Trophoblast cell (in vitro differentiated cells and primary cell): ENCODE measurements around the gene RTN4RL1.

ENCODE experiments used
- DNase-seq, 2 donors: peaks; one replicate each; pipeline ENCODE4 v3.0.0-alpha.2; 2016
- H2AFZ ChIP-seq: 2 replicates; pipeline ENCODE4 v1.6.1; 2013; ENCODE audit warnings: low read length, moderate library complexity, mild to moderate bottlenecking; ENCODE audit not compliant: insufficient read depth, poor library complexity
- H2AK5ac ChIP-seq: 2 replicates; pipeline ENCODE4 v1.6.1; 2013; ENCODE audit warnings: mild to moderate bottlenecking, low read length
- H2BK120ac ChIP-seq: 2 replicates; pipeline ENCODE4 v1.6.1; 2013; ENCODE audit warnings: low read length, mild to moderate bottlenecking, moderate library complexity; ENCODE audit not compliant: insufficient read depth, poor library complexity
- H2BK12ac ChIP-seq: 2 replicates; pipeline ENCODE4 v1.6.1; 2013; ENCODE audit warnings: mild to moderate bottlenecking, low read length, moderate library complexity
- H2BK5ac ChIP-seq: 2 replicates; pipeline ENCODE4 v1.6.1; 2013; ENCODE audit warnings: low read length, low read depth, moderate library complexity, mild to moderate bottlenecking; ENCODE audit not compliant: poor library complexity
- H3K14ac ChIP-seq: 2 replicates; pipeline ENCODE4 v1.6.1; 2013; ENCODE audit warnings: mild to moderate bottlenecking, low read length
- H3K18ac ChIP-seq: 2 replicates; pipeline ENCODE4 v1.6.1; 2013; ENCODE audit warnings: mild to moderate bottlenecking, low read length
- H3K23ac ChIP-seq: 2 replicates; pipeline ENCODE4 v1.6.1; 2013; ENCODE audit warnings: low read length
- H3K27ac ChIP-seq: 2 replicates; pipeline ENCODE4 v1.5.1; 2013; ENCODE audit warnings: low read depth, mild to moderate bottlenecking, inconsistent platforms, low read length, moderate library complexity
- H3K27me3 ChIP-seq: 2 replicates; pipeline ENCODE4 v1.6.1; 2013; ENCODE audit warnings: inconsistent platforms, mild to moderate bottlenecking, low read length, moderate library complexity; ENCODE audit not compliant: insufficient read depth
- H3K36me3 ChIP-seq, 2 experiments: 1 replicate in 1 of 2; 2 replicates in 1 of 2; pipeline ENCODE4 v1.6.1; 2013; ENCODE audit warnings: low read length in 2 of 2, mild to moderate bottlenecking in 2 of 2, moderate library complexity in 1 of 2; ENCODE audit not compliant: insufficient read depth in 2 of 2, control insufficient read depth in 1 of 2
- H3K4ac ChIP-seq: 2 replicates; pipeline ENCODE4 v1.6.1; 2013; ENCODE audit warnings: low read depth, mild to moderate bottlenecking, low read length, moderate library complexity
- H3K4me1 ChIP-seq, 2 experiments: 1 replicate in 1 of 2; 2 replicates in 1 of 2; pipeline ENCODE4 v1.6.1; 2013; ENCODE audit warnings: low read length in 2 of 2, mild to moderate bottlenecking in 2 of 2, moderate library complexity in 1 of 2; ENCODE audit not compliant: insufficient read depth in 2 of 2, control insufficient read depth in 1 of 2
- H3K4me2 ChIP-seq: 2 replicates; pipeline ENCODE4 v1.6.1; 2013; ENCODE audit warnings: inconsistent platforms, mild to moderate bottlenecking, low read length, moderate library complexity
- H3K4me3 ChIP-seq: 2 replicates; pipeline ENCODE4 v1.5.1; 2013; ENCODE audit warnings: mild to moderate bottlenecking, low read depth, low read length, inconsistent platforms
- H3K79me1 ChIP-seq: one replicate; pipeline ENCODE4 v1.6.1; 2013; ENCODE audit warnings: low read length
- H3K79me2 ChIP-seq: 2 replicates; pipeline ENCODE4 v1.6.1; 2013; ENCODE audit warnings: low read length, mild to moderate bottlenecking; ENCODE audit not compliant: control insufficient read depth, insufficient read depth, poor library complexity
- H3K9ac ChIP-seq: 2 replicates; pipeline ENCODE4 v1.6.1; 2013; ENCODE audit warnings: mild to moderate bottlenecking, low read length
- H3K9me3 ChIP-seq: 2 replicates; pipeline ENCODE4 v1.6.1; 2013; ENCODE audit warnings: low read depth, mild to moderate bottlenecking, control low read depth, inconsistent platforms, low read length; ENCODE audit not compliant: insufficient read depth
- H4K12ac ChIP-seq: 2 replicates; pipeline ENCODE4 v1.6.1; 2013; ENCODE audit warnings: low read depth, mild to moderate bottlenecking, low read length, moderate library complexity
- H4K8ac ChIP-seq: 2 replicates; pipeline ENCODE4 v1.6.1; 2013; ENCODE audit warnings: low read depth, mild to moderate bottlenecking, low read length, moderate library complexity
- H4K91ac ChIP-seq: one replicate; pipeline ENCODE4 v1.6.1; 2013; ENCODE audit warnings: low read depth, mild to moderate bottlenecking, low read length, moderate library complexity
- WGBS: extraction: QIAGEN DNeasy Blood & Tissue Kit; methylation state at CpG from one replicate; pipeline ENCODE4 v1.1.7; 2013; ENCODE audit warnings: missing lambda C conversion rate; ENCODE audit not compliant: insufficient read length, insufficient coverage; ENCODE audit errors: extremely low coverage; 5-methylcytosine and 5-hydroxymethylcytosine counted together

RTN4RL1 gene

GRCh38 chr17:1956134-1956533 lies 69.0 kb downstream of the RTN4RL1 start:
- no CpG with 5 or more reads among the region's 13 CpGs for WGBS
- peaks cover 0 to 2% of the 10 kb centered on the region in 2 experiments for H3K4me1 ChIP-seq
- no peak overlapping the region for H2BK5ac ChIP-seq
- no peak for DNase-seq
- no peak overlapping the region for H3K4me2 ChIP-seq
- H3K4me3 ChIP-seq: no peak overlapping the region
- H4K91ac ChIP-seq: no peak overlapping the region
- H3K79me2 ChIP-seq: no peaks in the 10 kb centered on the region
- no peak overlapping the region for H2AFZ ChIP-seq
- H3K23ac ChIP-seq: no peak overlapping the region
- H3K9me3 ChIP-seq: peaks cover 2% of the 10 kb centered on the region
- no peak overlapping the region for H3K4ac ChIP-seq
- H3K9ac ChIP-seq: no peak overlapping the region
- H3K79me1 ChIP-seq: no peaks in the 10 kb centered on the region
- no peak overlapping the region for H4K12ac ChIP-seq
- no peak overlapping the region for H2BK12ac ChIP-seq
- no peak overlapping the region for H3K14ac ChIP-seq
- no peak overlapping the region for H4K8ac ChIP-seq
- H3K18ac ChIP-seq: no peak overlapping the region
- no peak overlapping the region for H2BK120ac ChIP-seq
- H3K36me3 ChIP-seq: no peaks in the 10 kb centered on the region
- no peak overlapping the region for H2AK5ac ChIP-seq
- no peaks in the 10 kb centered on the region for H3K27me3 ChIP-seq
- no peak overlapping the region for H3K27ac ChIP-seq

GRCh38 chr17:1953831-1954230 lies 71.3 kb downstream of the RTN4RL1 start:
- H3K4ac ChIP-seq: no peak overlapping the region

GRCh38 chr17:1951920-1952319 lies 73.2 kb downstream of the RTN4RL1 start:
- Histone ChIP-seq H3K4ac (no peak overlapping the region), H2BK12ac (no peak overlapping the region), H3K36me3 (peaks cover 0 to 2% of the 10 kb centered on the region in 2 experiments), H3K14ac (no peak overlapping the region), H3K9ac (no peak overlapping the region), H4K12ac (no peak overlapping the region), H3K9me3 (peaks cover 2% of the 10 kb centered on the region), H2AFZ (no peak overlapping the region), H3K4me1 (no peaks in the 10 kb centered on the region), H3K4me2 (no peak overlapping the region), H2BK5ac (no peak overlapping the region), H3K4me3 (no peak overlapping the region), H3K79me1 (no peaks in the 10 kb centered on the region), H3K18ac (no peak overlapping the region), H3K27me3 (no peaks in the 10 kb centered on the region), H3K79me2 (no peaks in the 10 kb centered on the region), H4K8ac (no peak overlapping the region), H3K27ac (no peak overlapping the region), H4K91ac (no peak overlapping the region), H2AK5ac (no peak overlapping the region), H3K23ac (no peak overlapping the region), H2BK120ac (no peak overlapping the region)
- no CpG with 5 or more reads among the region's 12 CpGs for WGBS
- no peak for DNase-seq

More at GRCh38 chr17:1953831-1954230, 71.3 kb downstream of the RTN4RL1 start:
- Histone ChIP-seq H3K36me3 (no peaks in the 10 kb centered on the region), H3K4me2 (no peak overlapping the region), H4K12ac (no peak overlapping the region), H2BK5ac (no peak overlapping the region), H4K8ac (no peak overlapping the region), H3K27ac (no peak overlapping the region), H2AK5ac (no peak overlapping the region), H3K9ac (no peak overlapping the region), H3K23ac (no peak overlapping the region), H3K18ac (no peak overlapping the region), H3K27me3 (no peaks in the 10 kb centered on the region), H3K4me1 (peaks cover 0 to 2% of the 10 kb centered on the region in 2 experiments), H3K79me2 (no peaks in the 10 kb centered on the region), H2AFZ (no peak overlapping the region), H2BK12ac (no peak overlapping the region), H4K91ac (no peak overlapping the region), H3K4me3 (no peak overlapping the region), H3K79me1 (no peaks in the 10 kb centered on the region), H2BK120ac (no peak overlapping the region), H3K9me3 (peaks cover 2% of the 10 kb centered on the region), H3K14ac (no peak overlapping the region)
- no CpG with 5 or more reads among the region's 5 CpGs for WGBS
- no peak for DNase-seq

- Histone ChIP-seq H3K18ac (no peak overlapping the region), H3K36me3 (peaks cover 0 to 2% of the 10 kb centered on the region in 2 experiments)
These were observed 75.4 kb downstream of the RTN4RL1 start for GRCh38 chr17:1949754-1950153.

More at GRCh38 chr17:1949754-1950153, 75.4 kb downstream of the RTN4RL1 start:
- H3K9me3 ChIP-seq: peaks cover 3% of the 10 kb centered on the region
- H2AFZ ChIP-seq: no peak overlapping the region
- H3K27me3 ChIP-seq: no peaks in the 10 kb centered on the region
- no peak overlapping the region for H3K4me3 ChIP-seq
- no peaks in the 10 kb centered on the region for H3K79me1 ChIP-seq
- H2BK5ac ChIP-seq: no peak overlapping the region
- no peak overlapping the region for H4K91ac ChIP-seq
- DNase-seq: no peak
- H3K14ac ChIP-seq: no peak overlapping the region
- no peak overlapping the region for H2BK120ac ChIP-seq
- H4K12ac ChIP-seq: no peak overlapping the region
- no peak overlapping the region for H3K23ac ChIP-seq
- WGBS: no CpG with 5 or more reads among the region's 5 CpGs
- H3K27ac ChIP-seq: no peak overlapping the region
- no peak overlapping the region for H3K9ac ChIP-seq
- no peaks in the 10 kb centered on the region for H3K4me1 ChIP-seq
- H4K8ac ChIP-seq: no peak overlapping the region
- no peak overlapping the region for H3K4me2 ChIP-seq
- no peaks in the 10 kb centered on the region for H3K79me2 ChIP-seq
- no peak overlapping the region for H3K4ac ChIP-seq
- no peak overlapping the region for H2BK12ac ChIP-seq
- no peak overlapping the region for H2AK5ac ChIP-seq
